BE2C (cell line): ENCODE measurements around the gene CNKSR2.
A peak's percentile ranks its signal among the peaks of the same experiment; 100 is the strongest.

Source experiments
- DNase-seq: peaks from one replicate; pipeline ENCODE4 v3.0.0-alpha.2; 2020
- H3K27me3 ChIP-seq: fragments of 250-450 bp; sonication (Bioruptor Pico); 2 replicates; pipeline ENCODE4 v1.5.1; 2020; ENCODE audit warnings: mild to moderate bottlenecking
- H3K36me3 ChIP-seq: fragments of 250-450 bp; sonication (Bioruptor Pico); 2 replicates; pipeline ENCODE4 v1.5.1; 2020; ENCODE audit warnings: mild to moderate bottlenecking
- H3K4me1 ChIP-seq: fragments of 250-450 bp; sonication (Bioruptor Pico); 2 replicates; pipeline ENCODE4 v1.5.1; 2020
- H3K4me3 ChIP-seq: 2 replicates; pipeline ENCODE4 v1.5.1; 2011; ENCODE audit warnings: low read depth, low read length
- H3K9me3 ChIP-seq: fragments of 250-450 bp; sonication (Bioruptor Pico); 2 replicates; pipeline ENCODE4 v1.5.1; 2020
- CTCF ChIP-seq: IDR thresholded peaks from 2 replicates; pipeline ENCODE4 v1.5.1; 2012; ENCODE audit warnings: mild to moderate bottlenecking, low read depth, low read length

Gene CNKSR2

GRCh38 chrX:21412029-21412428 lies 37.8 kb downstream of the CNKSR2 start:
- Histone ChIP-seq H3K36me3 (no peaks in the 10 kb centered on the region), H3K4me3 (no peak overlapping the region), H3K4me1 (no peaks in the 10 kb centered on the region), H3K9me3 (no peaks in the 10 kb centered on the region), H3K27me3 (no peaks in the 10 kb centered on the region)
- DNase-seq, result no peak
- no peak for TF ChIP-seq CTCF

- no peak for DNase-seq
- Histone ChIP-seq H3K27me3 (no peaks in the 10 kb centered on the region), H3K9me3 (no peaks in the 10 kb centered on the region), H3K4me1 (no peaks in the 10 kb centered on the region), H3K4me3 (no peak overlapping the region), H3K36me3 (no peaks in the 10 kb centered on the region)
- no peak for TF ChIP-seq CTCF
Measured at GRCh38 chrX:21412883-21413282, 38.7 kb downstream of the CNKSR2 start.

- no peak for TF ChIP-seq CTCF
- H3K4me3 ChIP-seq, result no peak overlapping the region
- no peak for DNase-seq
Measured at GRCh38 chrX:21427086-21427485, 52.9 kb downstream of the CNKSR2 start.

GRCh38 chrX:21437036-21437435 lies 62.8 kb downstream of the CNKSR2 start:
- Histone ChIP-seq H3K9me3 (no peaks in the 10 kb centered on the region), H3K36me3 (no peaks in the 10 kb centered on the region), H3K4me3 (no peak overlapping the region), H3K27me3 (no peaks in the 10 kb centered on the region), H3K4me1 (no peaks in the 10 kb centered on the region; the same call in 1 of the 2 replicates)
- DNase-seq, result no peak
- no peak for TF ChIP-seq CTCF

More at GRCh38 chrX:21427086-21427485, 52.9 kb downstream of the CNKSR2 start:
- Histone ChIP-seq H3K27me3 (no peaks in the 10 kb centered on the region), H3K36me3 (no peaks in the 10 kb centered on the region), H3K9me3 (no peaks in the 10 kb centered on the region), H3K4me1 (no peaks in the 10 kb centered on the region)

GRCh38 chrX:21438792-21439191 lies 64.6 kb downstream of the CNKSR2 start:
- no peaks in the 10 kb centered on the region for H3K36me3 ChIP-seq
- no peak overlapping the region for H3K4me3 ChIP-seq
- no peak for DNase-seq
- no peaks in the 10 kb centered on the region for H3K27me3 ChIP-seq
- H3K9me3 ChIP-seq, result no peaks in the 10 kb centered on the region
- TF ChIP-seq CTCF, result no peak
- no peaks in the 10 kb centered on the region; the same call in 1 of the 2 replicates for H3K4me1 ChIP-seq

GRCh38 chrX:21440911-21441310 lies 66.7 kb downstream of the CNKSR2 start:
- H3K4me3 ChIP-seq, result no peak overlapping the region
- no peak for TF ChIP-seq CTCF
- no peaks in the 10 kb centered on the region for H3K36me3 ChIP-seq

More at GRCh38 chrX:21440911-21441310, 66.7 kb downstream of the CNKSR2 start:
- DNase-seq, result peak; percentile 13
- Histone ChIP-seq H3K27me3 (no peaks in the 10 kb centered on the region), H3K4me1 (no peaks in the 10 kb centered on the region; the same call in 1 of the 2 replicates), H3K9me3 (no peaks in the 10 kb centered on the region)
